ENCODE data around the gene DCN.

GRCh38 chr12:91196436-91196835, 13.8 kb upstream of the DCN start:
- TF ChIP-seq, protein P1, sequence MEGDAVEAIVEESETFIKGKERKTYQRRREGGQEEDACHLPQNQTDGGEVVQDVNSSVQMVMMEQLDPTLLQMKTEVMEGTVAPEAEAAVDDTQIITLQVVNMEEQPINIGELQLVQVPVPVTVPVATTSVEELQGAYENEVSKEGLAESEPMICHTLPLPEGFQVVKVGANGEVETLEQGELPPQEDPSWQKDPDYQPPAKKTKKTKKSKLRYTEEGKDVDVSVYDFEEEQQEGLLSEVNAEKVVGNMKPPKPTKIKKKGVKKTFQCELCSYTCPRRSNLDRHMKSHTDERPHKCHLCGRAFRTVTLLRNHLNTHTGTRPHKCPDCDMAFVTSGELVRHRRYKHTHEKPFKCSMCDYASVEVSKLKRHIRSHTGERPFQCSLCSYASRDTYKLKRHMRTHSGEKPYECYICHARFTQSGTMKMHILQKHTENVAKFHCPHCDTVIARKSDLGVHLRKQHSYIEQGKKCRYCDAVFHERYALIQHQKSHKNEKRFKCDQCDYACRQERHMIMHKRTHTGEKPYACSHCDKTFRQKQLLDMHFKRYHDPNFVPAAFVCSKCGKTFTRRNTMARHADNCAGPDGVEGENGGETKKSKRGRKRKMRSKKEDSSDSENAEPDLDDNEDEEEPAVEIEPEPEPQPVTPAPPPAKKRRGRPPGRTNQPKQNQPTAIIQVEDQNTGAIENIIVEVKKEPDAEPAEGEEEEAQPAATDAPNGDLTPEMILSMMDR (IDR thresholded peaks at IDR 0.05; ENCODE audit: low read length): no peak
- no peak for TF ChIP-seq EZH2 (IDR thresholded peaks at IDR 0.05; ENCODE audit: borderline replicate concordance, low read length)
